HepG2 (cell line): ENCODE data around the gene PCDHA9. TPM values are rescaled to one million over a fixed set of nuclear protein-coding genes. Genes with fewer than 3 reads are reported as not detected.

Source experiments
- ATAC-seq: fragments of 200-7000 bp; cut with Tn5 transposase; 3 replicates; pipeline ENCODE4 v1.9.1; 2020; ENCODE audit warnings: mild to moderate bottlenecking, moderate library complexity
- BruUV-seq: library from RNA; stranded (reverse); fragments of 400-500 nt; replicated peaks from 2 replicates; lab custom pipeline; 2021; lab: Mats Ljungman, UMichigan
- CTCF ChIA-PET: fragments of 300-600 bp; formaldehyde crosslinking; extraction: SDS; loops from one replicate; lab custom pipeline; 2021; ENCODE audit warnings: low total read pairs, inconsistent platforms, low intra/inter-chr PET ratio; lab: Yijun Ruan, JAX
- POLR2A ChIA-PET: fragments of 350-600 bp; sonication (Branson Sonifier 250); formaldehyde crosslinking; loops from one replicate; lab custom pipeline; 2020; ENCODE audit warnings: antibody characterized with exemption, inconsistent platforms; lab: Yijun Ruan, JAX
- DNase-seq: peaks from one replicate; pipeline ENCODE4 v3.0.0-alpha.2; 2015; ENCODE audit warnings: low spot score
- FAIRE-seq: peaks from 3 replicates; lab custom pipeline; 2011; peaks lifted over from hg19 to GRCh38; lab: Jason Lieb, UNC
- H2AFZ ChIP-seq: one replicate; pipeline ENCODE4 v1.6.1; 2011; ENCODE audit warnings: low read length, inconsistent platforms
- H3K27ac ChIP-seq: fragments of 300-600 bp; 3 replicates; pipeline ENCODE4 v1.8.0; 2011; ENCODE audit warnings: mixed run types, mild to moderate bottlenecking, mixed read lengths, low read length, inconsistent platforms; ENCODE audit not compliant: insufficient read depth; ENCODE audit errors: extremely low read length
- H3K27me3 ChIP-seq, 2 experiments: fragments of 200-600 bp in 1 of 2; 2 replicates in 1 of 2; 3 replicates in 1 of 2; pipeline versions ENCODE4 v1.6.0 to v1.8.0; 2011; ENCODE audit warnings: low read length in 2 of 2, mild to moderate bottlenecking in 2 of 2, moderate library complexity in 2 of 2, inconsistent platforms in 1 of 2; ENCODE audit not compliant: insufficient read depth in 2 of 2, control insufficient read depth in 1 of 2
- H3K36me3 ChIP-seq, 2 experiments: fragments of 200-600 bp in 1 of 2; replicated peaks in 1 of 2; 2 replicates in 1 of 2; 3 replicates in 1 of 2; pipeline versions ENCODE4 v1.5.1 to v1.8.0; 2011; ENCODE audit warnings: low read length in 2 of 2, inconsistent platforms in 1 of 2; ENCODE audit not compliant: insufficient read depth in 2 of 2, control insufficient read depth in 1 of 2
- H3K4me1 ChIP-seq: 2 replicates; pipeline ENCODE4 v1.5.1; 2012; ENCODE audit warnings: low read length, inconsistent platforms; ENCODE audit not compliant: insufficient read depth
- H3K4me2 ChIP-seq: 2 replicates; pipeline ENCODE4 v1.6.0; 2011; ENCODE audit warnings: low read depth, low read length, inconsistent platforms
- H3K4me3 ChIP-seq, 3 experiments: fragments of 200-600 bp in 1 of 3; sonication (generic), shearing (Covaris generic) in 1 of 3; replicated peaks in 1 of 3; 2 replicates each; pipeline ENCODE4 v1.5.1; 2011 to 2016; ENCODE audit warnings: low read length in 3 of 3, inconsistent platforms in 2 of 3, low read depth in 2 of 3, mild to moderate bottlenecking in 2 of 3, control low read depth in 1 of 3, mixed read lengths in 1 of 3; ENCODE audit not compliant: insufficient read depth in 1 of 3
- H3K79me2 ChIP-seq: one replicate; pipeline ENCODE4 v1.6.1; 2011; ENCODE audit warnings: low read length, inconsistent platforms; ENCODE audit not compliant: insufficient read depth
- H3K9ac ChIP-seq: 2 replicates; pipeline ENCODE4 v1.6.0; 2011; ENCODE audit warnings: mild to moderate bottlenecking, low read depth, low read length, inconsistent platforms; ENCODE audit not compliant: insufficient read depth
- H3K9me3 ChIP-seq: 2 replicates; pipeline ENCODE4 v1.5.1; 2012; ENCODE audit warnings: mild to moderate bottlenecking, low read length
- H4K20me1 ChIP-seq: 2 replicates; pipeline ENCODE4 v1.6.0; 2011; ENCODE audit warnings: inconsistent platforms, mild to moderate bottlenecking, low read length, moderate library complexity; ENCODE audit not compliant: insufficient read depth
- ARNT2 ChIP-seq: sonication (generic); formaldehyde crosslinking; IDR thresholded peaks from 2 replicates; pipeline ENCODE4 v1.8.0; 2022; ENCODE audit warnings: mild to moderate bottlenecking, low read depth, missing genetic modification reagents, moderate library complexity
- ERF ChIP-seq: IDR thresholded peaks from 2 replicates; pipeline ENCODE4 v1.6.1; 2018; ENCODE audit warnings: missing biosample characterization, missing genetic modification reagents
- FOXC1 ChIP-seq: sonication (generic); formaldehyde crosslinking; IDR thresholded peaks from 2 replicates; pipeline ENCODE4 v1.8.0; 2022; ENCODE audit warnings: mild to moderate bottlenecking, missing genetic modification reagents, borderline replicate concordance
- GABPB1 ChIP-seq: IDR thresholded peaks from 2 replicates; pipeline ENCODE4 v1.6.1; 2016; ENCODE audit warnings: mild to moderate bottlenecking, missing genetic modification reagents, moderate library complexity, missing compliant biosample characterization
- KIAA2018 ChIP-seq: sonication (generic); formaldehyde crosslinking; IDR thresholded peaks from 2 replicates; pipeline ENCODE4 v1.5.0; 2020; ENCODE audit warnings: mild to moderate bottlenecking, missing genetic modification reagents, borderline replicate concordance
- RBM39 ChIP-seq: fragments of 200-400 bp; formaldehyde crosslinking; IDR thresholded peaks from one replicate; pipeline ENCODE4 v1.6.1; 2018; ENCODE audit warnings: antibody characterized with exemption, mild to moderate bottlenecking, low read depth, low read length; ENCODE audit not compliant: poor library complexity, severe bottlenecking
- SALL1 ChIP-seq: sonication (generic); formaldehyde crosslinking; IDR thresholded peaks from 2 replicates; pipeline ENCODE4 v1.8.0; 2022; ENCODE audit warnings: mild to moderate bottlenecking, missing genetic modification reagents
- ZNF446 ChIP-seq: sonication (generic); formaldehyde crosslinking; IDR thresholded peaks from 2 replicates; pipeline ENCODE4 v1.5.0; 2020; ENCODE audit warnings: mild to moderate bottlenecking, missing genetic modification reagents
- ZNF556 ChIP-seq: sonication (generic); formaldehyde crosslinking; IDR thresholded peaks from 2 replicates; pipeline ENCODE4 v1.4.0; 2020; ENCODE audit warnings: mild to moderate bottlenecking, missing genetic modification reagents, borderline replicate concordance
- WGBS: methylation state at CpG from one replicate; pipeline ENCODE4 v1.1.6; 2017; ENCODE audit warnings: low lambda C conversion rate; 5-methylcytosine and 5-hydroxymethylcytosine counted together
- in situ Hi-C: cut with HindIII; loops from 2 replicates; pipeline ENCODE4 v1.10.0; 2017; ENCODE audit warnings: low pct_unique_long_range_greater_than_20kb; ENCODE audit not compliant: extremely low pct_ligation_motif_present
- intact Hi-C: fragments of 100-400 bp; cut with micrococcal nuclease; formaldehyde crosslinking; loops from one replicate; pipeline ENCODE4 v1.10.0; 2022; ENCODE audit not compliant: unreplicated experiment
- polyA plus RNA-seq, 8 experiments: library from polyadenylated mRNA; depleted of rRNA in 3 of 8; stranded (reverse) in 7 of 8; unstranded in 1 of 8; fragments of >200 nt; fragmentation: Illumina TruSeq in 4 of 8; extraction: Trizol in 4 of 8; gene quantifications; 2 replicates each; pipeline versions ENCODE4 v1.2.1 to v1.2.3, GENCODE V29; 2011 to 2016; ENCODE audit warnings: low read depth in 4 of 8, missing spikeins in 1 of 8, mixed read lengths in 1 of 8; ENCODE audit not compliant: insufficient read depth in 1 of 8
- total RNA-seq, 5 experiments: library from RNA; depleted of rRNA; stranded (reverse); fragments of >200 nt; fragmentation: Illumina TruSeq; extraction: Trizol; gene quantifications; 2 replicates each; pipeline ENCODE4 v1.2.3, GENCODE V29; 2016; ENCODE audit warnings: low read depth in 1 of 5
- TF ChIP-seq, protein P1 (sequence below): sonication (generic); formaldehyde crosslinking; IDR thresholded peaks from 2 replicates; pipeline ENCODE4 v1.5.0; 2020; ENCODE audit warnings: mild to moderate bottlenecking, missing genetic modification reagents, moderate library complexity
- TF ChIP-seq, protein P2 (sequence below): IDR thresholded peaks from 2 replicates; pipeline ENCODE4 v1.6.1; 2016; ENCODE audit warnings: missing compliant biosample characterization, missing genetic modification reagents, borderline replicate concordance

PCDHA9 gene
- total and polyA plus RNA-seq, 2 of the 13 experiments (the other 11 are each of a cell fraction or from before 2014, with no cell fraction given), result 0.03 TPM; not detected in 1

DNA sequence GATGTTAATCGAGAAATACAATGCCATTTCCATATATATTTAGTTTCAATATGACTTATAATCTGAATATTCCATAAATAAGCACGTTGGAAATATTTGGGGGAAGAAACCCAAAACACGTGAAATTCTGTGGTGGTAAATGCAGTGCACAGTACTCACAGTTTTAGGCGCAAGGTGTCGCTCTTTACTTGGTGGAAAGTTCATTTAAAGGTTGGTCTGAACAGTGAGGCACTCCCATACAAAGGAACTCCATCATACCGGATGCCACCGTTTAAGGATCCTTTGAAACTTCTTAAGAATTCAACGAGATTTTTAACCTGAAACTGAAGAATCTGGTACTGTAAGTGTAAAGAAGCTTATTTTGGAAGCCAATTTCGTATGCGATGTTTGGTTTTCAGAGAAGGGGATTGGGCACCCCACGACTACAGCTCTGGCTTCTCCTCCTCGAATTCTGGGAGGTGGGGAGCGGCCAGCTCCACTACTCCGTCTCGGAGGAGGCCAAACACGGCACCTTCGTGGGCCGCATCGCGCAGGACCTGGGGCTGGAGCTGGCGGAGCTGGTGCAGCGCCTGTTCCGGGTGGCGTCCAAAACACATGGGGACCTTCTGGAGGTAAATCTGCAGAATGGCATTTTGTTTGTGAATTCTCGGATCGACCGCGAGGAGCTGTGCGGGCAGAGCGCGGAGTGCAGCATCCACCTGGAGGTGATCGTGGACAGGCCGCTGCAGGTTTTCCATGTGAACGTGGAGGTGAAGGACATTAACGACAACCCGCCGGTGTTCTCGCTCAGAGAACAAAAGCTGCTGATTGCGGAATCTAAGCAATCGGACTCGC lies 20.8 kb downstream of the PCDHA9 start, which contains the start of gene PCDHA11:
PCDHA11 (plus strand) TSS at position 237 of the 834 bp plus-strand sequence; CDS start at position 384, 147 bp downstream.
- Histone ChIP-seq H3K36me3 (no peaks in the 10 kb centered on the region), H4K20me1 (no peaks in the 10 kb centered on the region), H3K9me3 (no peaks in the 10 kb centered on the region), H2AFZ (no peak within 1 kb of the TSS), H3K27ac (no peak within 1 kb of the TSS), H3K79me2 (no peaks in the 10 kb centered on the region), H3K4me2 (peak within 1 kb of the TSS; percentile 39), H3K4me3 (peak within 1 kb of the TSS in 2 of 3 experiments; percentile 10 to 28; a peak in 1 of 6 replicates), H3K27me3 (no peaks in the 10 kb centered on the region), H3K4me1 (no peaks in the 10 kb centered on the region), H3K9ac (no peak within 1 kb of the TSS)
- in situ Hi-C loops, result loop anchor here (5.0 kb wide), 1 partner anchor 173 kb away; no protein-coding TSS in a partner anchor
- CTCF ChIA-PET, result interaction anchor here (2.6 kb wide), 1 partner anchor 171 kb away, joined by 34 read pairs; no protein-coding TSS in a partner anchor
- DNase-seq, result peak; percentile 45
- peak; percentile 97 for ATAC-seq
- POLR2A ChIA-PET, result no interaction called here
- 34% methylated on average over 32 of the region's 41 CpGs for WGBS
- no TSS peak for BruUV-seq
- FAIRE-seq, result peak; percentile 60
- intact Hi-C loops, result loop anchor here (1.0 to 2.0 kb wide), 2 partner anchors 28 to 172 kb away; partner anchors contain the start of gene PCDHA8
- no peak for TF ChIP-seq ZNF446 (CRISPR knock-in tag)
- no peak for TF ChIP-seq KIAA2018 (CRISPR knock-in tag)
- TF ChIP-seq, protein P1, sequence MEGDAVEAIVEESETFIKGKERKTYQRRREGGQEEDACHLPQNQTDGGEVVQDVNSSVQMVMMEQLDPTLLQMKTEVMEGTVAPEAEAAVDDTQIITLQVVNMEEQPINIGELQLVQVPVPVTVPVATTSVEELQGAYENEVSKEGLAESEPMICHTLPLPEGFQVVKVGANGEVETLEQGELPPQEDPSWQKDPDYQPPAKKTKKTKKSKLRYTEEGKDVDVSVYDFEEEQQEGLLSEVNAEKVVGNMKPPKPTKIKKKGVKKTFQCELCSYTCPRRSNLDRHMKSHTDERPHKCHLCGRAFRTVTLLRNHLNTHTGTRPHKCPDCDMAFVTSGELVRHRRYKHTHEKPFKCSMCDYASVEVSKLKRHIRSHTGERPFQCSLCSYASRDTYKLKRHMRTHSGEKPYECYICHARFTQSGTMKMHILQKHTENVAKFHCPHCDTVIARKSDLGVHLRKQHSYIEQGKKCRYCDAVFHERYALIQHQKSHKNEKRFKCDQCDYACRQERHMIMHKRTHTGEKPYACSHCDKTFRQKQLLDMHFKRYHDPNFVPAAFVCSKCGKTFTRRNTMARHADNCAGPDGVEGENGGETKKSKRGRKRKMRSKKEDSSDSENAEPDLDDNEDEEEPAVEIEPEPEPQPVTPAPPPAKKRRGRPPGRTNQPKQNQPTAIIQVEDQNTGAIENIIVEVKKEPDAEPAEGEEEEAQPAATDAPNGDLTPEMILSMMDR (CRISPR knock-in tag), result peak; percentile 73
- TF ChIP-seq, protein P2, sequence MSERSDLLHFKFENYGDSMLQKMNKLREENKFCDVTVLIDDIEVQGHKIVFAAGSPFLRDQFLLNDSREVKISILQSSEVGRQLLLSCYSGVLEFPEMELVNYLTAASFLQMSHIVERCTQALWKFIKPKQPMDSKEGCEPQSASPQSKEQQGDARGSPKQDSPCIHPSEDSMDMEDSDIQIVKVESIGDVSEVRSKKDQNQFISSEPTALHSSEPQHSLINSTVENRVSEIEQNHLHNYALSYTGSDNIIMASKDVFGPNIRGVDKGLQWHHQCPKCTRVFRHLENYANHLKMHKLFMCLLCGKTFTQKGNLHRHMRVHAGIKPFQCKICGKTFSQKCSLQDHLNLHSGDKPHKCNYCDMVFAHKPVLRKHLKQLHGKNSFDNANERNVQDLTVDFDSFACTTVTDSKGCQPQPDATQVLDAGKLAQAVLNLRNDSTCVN (CRISPR knock-in tag), result no peak
- no peak for TF ChIP-seq FOXC1 (CRISPR knock-in tag)
- TF ChIP-seq ZNF556 (CRISPR knock-in tag), result no peak
- peak; percentile 38; the same call in 1 of the 2 replicates for TF ChIP-seq GABPB1 (CRISPR knock-in tag)
- 0 out of 2 replicates have a peak, but pooled peaks have one; percentile 23 for TF ChIP-seq ARNT2 (CRISPR knock-in tag)
- TF ChIP-seq SALL1 (CRISPR knock-in tag), result no peak
- no peak for TF ChIP-seq ERF (CRISPR knock-in tag)
- TF ChIP-seq RBM39, result no peak
